HG02678 (cell line): ENCODE data around the gene FAM227B.
"Not testable (repeated sequence)": the region's sequence is repeated elsewhere in the genome, so short reads cannot be mapped to it uniquely, and the experiment has no call there.

Source experiments
- ATAC-seq: cut with Tn5 transposase; IDR thresholded peaks from one replicate; pipeline ENCODE4 v1.9.1; 2021; ENCODE audit warnings: mild to moderate bottlenecking, moderate library complexity; ENCODE audit not compliant: unreplicated experiment

FAM227B gene

GRCh38 chr15:49612240-49612639 lies 8.4 kb downstream of the FAM227B start:
- ATAC-seq = not testable (repeated sequence)

- ATAC-seq = no peak
These were observed 10.3 kb downstream of the FAM227B start for GRCh38 chr15:49610157-49610918.

- no peak for ATAC-seq
These were observed 14.0 kb downstream of the FAM227B start for GRCh38 chr15:49606594-49606993.

GRCh38 chr15:49605588-49605987 lies 15.0 kb downstream of the FAM227B start:
- no peak for ATAC-seq

DNA sequence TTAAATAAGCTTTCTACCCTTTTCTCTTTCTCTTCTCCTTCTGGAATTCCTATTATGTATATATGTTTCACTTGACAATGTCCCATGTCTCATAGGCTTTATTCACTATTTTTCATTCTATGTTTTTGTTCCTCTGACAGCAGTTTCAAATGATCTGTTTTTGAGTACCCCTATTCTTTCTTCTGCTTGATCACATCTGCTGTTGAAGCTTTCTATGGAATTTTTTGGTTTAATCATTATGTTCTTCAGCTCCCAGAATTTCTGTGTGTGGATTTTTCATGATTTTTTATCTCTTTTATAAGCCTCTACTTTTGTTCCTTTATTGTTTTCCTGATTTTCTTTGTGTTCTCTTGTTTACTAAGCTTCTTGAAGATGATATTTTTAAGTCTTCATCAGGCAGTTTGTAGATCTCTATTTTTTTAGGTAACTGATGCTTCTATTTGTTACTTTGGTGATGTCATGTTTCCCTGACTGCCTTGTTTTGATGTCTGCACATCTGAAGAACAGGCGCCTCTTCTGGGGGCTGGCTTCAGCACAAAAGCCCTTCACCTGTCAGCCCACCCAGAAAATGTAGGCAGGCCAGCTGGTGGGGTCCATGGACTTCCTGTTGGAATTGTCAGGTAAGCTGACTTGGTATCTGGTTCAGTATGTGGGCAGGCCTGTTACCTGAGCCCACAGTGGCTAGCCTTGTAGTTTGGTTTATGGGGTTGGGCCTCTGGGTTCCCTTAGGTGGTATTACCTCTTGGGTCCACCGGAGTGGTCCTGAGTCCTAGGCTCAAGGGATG lies 15.8 kb downstream of the FAM227B start:
- no peak for ATAC-seq

DNA sequence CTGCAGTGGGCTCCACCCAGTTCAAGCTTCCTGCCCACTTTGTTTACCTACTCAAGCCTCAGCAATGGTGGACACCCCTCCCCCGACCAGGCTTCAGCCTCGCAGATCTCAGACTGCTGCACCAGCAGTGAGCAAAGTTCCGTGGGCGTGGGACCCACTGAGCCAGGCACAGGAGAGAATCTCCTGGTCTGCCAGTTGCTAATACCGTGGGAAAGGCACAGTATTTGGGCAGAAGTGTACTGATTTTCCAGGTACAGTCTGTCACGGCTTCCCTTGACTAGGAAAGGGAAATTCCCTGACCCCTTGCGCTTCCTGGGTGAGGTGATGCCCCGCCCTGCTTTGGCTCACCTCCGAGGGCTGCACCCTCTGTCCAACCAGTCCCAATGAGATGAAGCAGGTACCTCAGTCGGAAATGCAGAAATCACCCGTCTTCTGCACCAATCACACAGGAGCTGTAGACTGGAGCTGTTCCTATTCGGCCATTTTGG lies 27.7 kb downstream of the FAM227B start:
- ATAC-seq = not testable (repeated sequence)

DNA sequence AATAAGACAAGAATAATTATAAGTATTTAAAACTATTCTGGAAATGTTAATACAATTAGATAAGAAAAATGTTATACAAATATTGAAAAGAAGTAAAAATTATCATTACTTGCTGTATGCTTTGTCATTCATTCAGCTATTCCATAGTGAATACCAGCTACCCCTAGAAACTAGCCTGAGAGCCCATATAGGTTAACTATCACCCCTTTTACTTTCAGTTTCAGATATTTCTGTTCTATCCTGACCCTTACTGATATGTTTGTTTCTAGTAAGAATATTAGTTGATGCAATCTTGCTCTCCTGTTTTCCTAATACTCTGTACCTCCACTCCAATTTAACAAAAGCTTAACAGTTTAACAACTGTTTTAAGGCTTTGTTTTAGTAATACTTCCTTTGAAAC lies 31.6 kb downstream of the FAM227B start:
- peak; percentile 76 for ATAC-seq

- ATAC-seq = no peak
These were observed 47.2 kb downstream of the FAM227B start for GRCh38 chr15:49573421-49573820.

- no peak for ATAC-seq
These were observed 49.9 kb downstream of the FAM227B start for GRCh38 chr15:49570672-49571071.

DNA sequence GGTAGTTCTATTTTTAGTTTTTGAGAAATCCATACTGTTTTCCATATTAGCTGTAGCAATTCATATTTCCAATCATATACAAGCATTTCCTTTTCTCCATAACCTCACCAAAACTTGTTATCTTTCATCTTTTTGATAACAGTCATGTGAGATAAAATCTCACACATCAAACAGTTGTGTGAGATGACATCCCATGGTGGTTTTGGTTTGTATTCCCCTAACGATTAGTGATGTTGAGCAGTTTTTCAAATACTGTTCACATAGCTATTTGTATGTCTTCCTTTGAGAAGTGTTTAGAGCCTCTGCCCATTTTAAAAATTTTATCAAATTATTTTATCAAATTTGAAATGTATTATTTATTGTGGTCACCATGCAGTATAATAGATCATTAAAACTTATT lies 50.4 kb downstream of the FAM227B start:
- no peak for ATAC-seq

- no peak for ATAC-seq
These were observed 60.6 kb downstream of the FAM227B start for GRCh38 chr15:49560045-49560444.

- ATAC-seq = no peak
These were observed 61.7 kb downstream of the FAM227B start for GRCh38 chr15:49558929-49559328.

GRCh38 chr15:49556437-49556836 lies 64.2 kb downstream of the FAM227B start:
- ATAC-seq = no peak

DNA sequence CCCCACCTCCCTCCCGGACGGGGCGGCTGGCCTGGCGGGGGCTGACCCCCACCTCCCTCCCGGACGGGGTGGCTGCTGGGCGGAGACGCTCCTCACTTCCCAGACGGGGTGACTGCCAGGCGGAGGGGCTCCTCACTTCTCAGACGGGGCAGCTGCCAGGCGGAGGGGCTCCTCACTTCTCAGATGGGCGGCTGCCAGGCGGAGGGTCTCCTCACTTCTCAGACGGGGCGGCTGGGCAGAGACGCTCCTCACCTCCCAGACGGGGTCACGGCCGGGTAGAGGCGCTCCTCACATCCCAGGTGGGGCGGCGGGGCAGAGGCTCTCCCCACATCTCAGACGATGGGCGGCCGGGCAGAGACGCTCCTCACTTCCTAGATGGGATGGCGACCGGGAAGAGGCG lies 70.3 kb downstream of the FAM227B start:
- not testable (repeated sequence) for ATAC-seq

DNA sequence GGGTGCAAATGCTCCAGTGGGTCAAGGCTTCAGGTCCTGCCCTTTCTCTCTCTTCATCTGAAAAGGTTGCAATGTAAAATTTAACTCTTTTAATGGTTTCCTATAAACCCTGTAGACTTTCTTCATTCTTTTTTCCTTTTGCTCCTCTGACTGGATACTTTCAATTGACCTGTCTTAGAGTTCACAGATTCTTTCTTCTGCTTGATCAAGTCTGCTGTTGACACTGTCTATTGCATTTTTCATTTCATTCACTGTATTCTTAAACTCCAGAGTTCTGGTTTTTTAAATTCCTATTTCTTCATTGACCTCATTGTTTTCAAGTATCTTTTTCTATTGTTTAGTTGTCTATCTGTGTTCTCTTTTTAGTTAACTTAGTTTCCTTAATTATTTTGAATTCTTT lies 82.1 kb downstream of the FAM227B start:
- ATAC-seq = no peak

GRCh38 chr15:49530092-49530491 lies 90.5 kb downstream of the FAM227B start:
- ATAC-seq = no peak

- ATAC-seq = no peak
These were observed 92.3 kb downstream of the FAM227B start for GRCh38 chr15:49528289-49528688.

GRCh38 chr15:49521802-49522201 lies 98.8 kb downstream of the FAM227B start:
- no peak for ATAC-seq

DNA sequence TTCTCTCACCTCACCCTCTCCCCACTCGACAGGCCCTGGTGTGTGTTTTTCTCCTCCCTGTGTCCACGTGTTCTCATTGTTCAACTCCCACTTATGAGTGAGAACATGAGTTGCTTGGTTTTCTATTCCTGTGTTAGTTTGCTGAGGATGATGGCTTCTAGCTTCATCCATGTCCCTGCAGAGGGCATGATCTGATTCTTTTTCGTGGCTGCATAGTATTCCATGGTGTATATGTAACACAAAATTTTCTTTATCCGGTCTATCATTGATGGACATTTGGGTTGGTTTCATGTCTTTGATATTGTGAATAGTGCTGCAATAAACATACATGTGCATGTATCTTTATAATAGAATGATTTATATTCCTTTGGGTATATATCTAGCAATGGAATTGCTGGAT lies 107.9 kb downstream of the FAM227B start:
- not testable (repeated sequence) for ATAC-seq

DNA sequence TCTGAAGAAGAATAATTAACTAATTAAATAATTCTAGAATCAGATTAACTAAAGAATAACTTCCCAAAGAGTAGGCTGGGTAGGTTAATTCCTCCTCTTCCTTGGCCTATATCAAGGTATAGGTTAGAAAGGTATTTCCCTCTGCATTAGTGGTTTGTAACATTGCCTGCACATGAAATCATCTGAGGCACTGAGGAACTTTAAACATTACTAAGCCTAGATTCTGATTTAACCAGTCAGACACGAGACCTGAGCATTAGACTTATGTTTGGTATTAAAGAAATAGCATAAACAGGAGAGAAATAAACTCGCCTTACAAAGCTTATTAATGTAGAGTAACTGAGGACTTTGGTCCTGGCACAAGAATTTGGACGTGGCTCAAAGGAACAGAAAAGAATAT lies 113.4 kb downstream of the FAM227B start:
- ATAC-seq = no peak

- no peak for ATAC-seq
These were observed 114.3 kb downstream of the FAM227B start for GRCh38 chr15:49506341-49506740.

DNA sequence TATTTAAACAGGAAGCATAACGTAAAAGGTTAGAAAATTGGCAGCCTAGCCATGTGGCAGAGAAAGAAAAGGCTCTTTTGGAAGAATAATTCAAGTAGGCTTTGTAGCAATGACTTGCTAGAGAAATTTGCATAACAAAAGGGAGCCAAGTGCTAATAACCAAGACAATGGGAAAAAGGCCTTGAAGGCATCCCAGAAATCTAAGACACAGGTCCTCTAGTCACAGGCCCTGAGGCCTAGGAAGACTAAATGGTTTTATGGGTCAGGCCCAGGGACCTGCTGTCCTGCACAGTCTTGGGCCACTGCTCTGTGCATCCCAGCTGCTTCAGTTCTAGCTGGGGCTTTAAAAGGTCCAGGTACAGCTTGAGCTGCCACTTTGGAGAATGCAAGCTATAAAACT lies 119.0 kb downstream of the FAM227B start:
- ATAC-seq = no peak
